Measurements from ENCODE around the gene TLCD1. TPM values are rescaled to one million over a fixed set of nuclear protein-coding genes. Genes with fewer than 3 reads are reported as not detected.
A peak's percentile ranks its signal among the peaks of the same experiment; 100 is the strongest.
"Not testable (repeated sequence)": the region's sequence is repeated elsewhere in the genome, so short reads cannot be mapped to it uniquely, and the experiment has no call there.

Gene TLCD1
- total RNA-seq, 1 donor: 8.2 TPM

DNA sequence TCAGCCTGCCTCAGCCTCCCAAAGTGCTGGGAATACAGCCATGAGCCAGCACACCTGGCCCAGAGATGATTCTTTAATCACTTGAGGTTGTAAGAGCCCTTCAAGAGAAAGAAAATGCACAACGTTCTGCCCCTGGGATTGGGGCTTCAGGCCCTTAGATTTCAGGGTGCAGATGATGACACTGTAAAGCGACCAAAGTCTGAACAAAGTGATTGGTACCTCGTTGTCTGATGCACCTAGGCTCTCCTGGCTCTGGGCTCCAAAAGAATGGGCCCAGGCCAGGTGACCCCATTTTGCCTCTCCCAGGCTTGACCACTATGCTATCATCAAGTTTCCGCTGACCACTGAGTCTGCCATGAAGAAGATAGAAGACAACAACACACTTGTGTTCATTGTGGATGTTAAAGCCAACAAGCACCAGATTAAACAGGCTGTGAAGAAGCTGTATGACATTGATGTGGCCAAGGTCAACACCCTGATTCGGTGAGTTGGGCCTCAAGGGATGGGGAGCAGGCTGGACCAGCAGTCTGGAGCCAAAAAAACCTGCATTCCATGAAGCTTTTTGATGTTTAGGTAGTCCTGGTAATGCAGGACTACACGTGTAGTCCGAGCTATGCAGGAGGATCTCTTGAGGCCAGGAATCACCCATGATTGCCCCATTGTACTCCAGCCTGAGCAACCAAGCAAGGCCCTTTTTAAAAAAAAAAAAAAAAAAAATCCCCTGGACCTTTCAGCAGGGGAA is 3.4 kb downstream of the TLCD1 start:
- H3K4me3 ChIP-seq (ENCODE audit: low read depth, low read length): no peak overlapping the region
- DNase-seq (ENCODE audit: low read depth): no peak
- TF ChIP-seq, protein P1, sequence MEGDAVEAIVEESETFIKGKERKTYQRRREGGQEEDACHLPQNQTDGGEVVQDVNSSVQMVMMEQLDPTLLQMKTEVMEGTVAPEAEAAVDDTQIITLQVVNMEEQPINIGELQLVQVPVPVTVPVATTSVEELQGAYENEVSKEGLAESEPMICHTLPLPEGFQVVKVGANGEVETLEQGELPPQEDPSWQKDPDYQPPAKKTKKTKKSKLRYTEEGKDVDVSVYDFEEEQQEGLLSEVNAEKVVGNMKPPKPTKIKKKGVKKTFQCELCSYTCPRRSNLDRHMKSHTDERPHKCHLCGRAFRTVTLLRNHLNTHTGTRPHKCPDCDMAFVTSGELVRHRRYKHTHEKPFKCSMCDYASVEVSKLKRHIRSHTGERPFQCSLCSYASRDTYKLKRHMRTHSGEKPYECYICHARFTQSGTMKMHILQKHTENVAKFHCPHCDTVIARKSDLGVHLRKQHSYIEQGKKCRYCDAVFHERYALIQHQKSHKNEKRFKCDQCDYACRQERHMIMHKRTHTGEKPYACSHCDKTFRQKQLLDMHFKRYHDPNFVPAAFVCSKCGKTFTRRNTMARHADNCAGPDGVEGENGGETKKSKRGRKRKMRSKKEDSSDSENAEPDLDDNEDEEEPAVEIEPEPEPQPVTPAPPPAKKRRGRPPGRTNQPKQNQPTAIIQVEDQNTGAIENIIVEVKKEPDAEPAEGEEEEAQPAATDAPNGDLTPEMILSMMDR (IDR thresholded peaks at IDR 0.05; ENCODE audit: insufficient read depth, low read depth, low read length): no peak

DNA sequence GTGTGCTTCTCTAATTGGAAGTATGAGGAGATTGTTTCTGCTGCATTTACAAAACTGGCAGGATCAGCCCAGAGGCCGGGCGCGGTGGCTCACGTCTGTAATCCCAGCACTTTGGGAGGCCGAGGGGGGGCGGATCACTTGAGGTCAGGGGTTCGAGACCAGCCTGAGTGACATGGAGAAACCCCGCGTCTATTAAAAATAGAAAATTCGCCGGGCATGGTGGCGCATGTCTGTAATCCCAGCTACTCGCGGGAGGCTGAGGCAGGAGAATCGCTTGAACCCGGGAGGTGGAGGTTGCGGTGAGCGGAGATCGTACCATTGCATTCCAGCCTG is 5.1 kb downstream of the TLCD1 start:
- peak overlapping the region; percentile 97 for H3K4me3 ChIP-seq (ENCODE audit: low read depth, low read length)
- not testable (repeated sequence) for DNase-seq (ENCODE audit: low read depth)

DNA sequence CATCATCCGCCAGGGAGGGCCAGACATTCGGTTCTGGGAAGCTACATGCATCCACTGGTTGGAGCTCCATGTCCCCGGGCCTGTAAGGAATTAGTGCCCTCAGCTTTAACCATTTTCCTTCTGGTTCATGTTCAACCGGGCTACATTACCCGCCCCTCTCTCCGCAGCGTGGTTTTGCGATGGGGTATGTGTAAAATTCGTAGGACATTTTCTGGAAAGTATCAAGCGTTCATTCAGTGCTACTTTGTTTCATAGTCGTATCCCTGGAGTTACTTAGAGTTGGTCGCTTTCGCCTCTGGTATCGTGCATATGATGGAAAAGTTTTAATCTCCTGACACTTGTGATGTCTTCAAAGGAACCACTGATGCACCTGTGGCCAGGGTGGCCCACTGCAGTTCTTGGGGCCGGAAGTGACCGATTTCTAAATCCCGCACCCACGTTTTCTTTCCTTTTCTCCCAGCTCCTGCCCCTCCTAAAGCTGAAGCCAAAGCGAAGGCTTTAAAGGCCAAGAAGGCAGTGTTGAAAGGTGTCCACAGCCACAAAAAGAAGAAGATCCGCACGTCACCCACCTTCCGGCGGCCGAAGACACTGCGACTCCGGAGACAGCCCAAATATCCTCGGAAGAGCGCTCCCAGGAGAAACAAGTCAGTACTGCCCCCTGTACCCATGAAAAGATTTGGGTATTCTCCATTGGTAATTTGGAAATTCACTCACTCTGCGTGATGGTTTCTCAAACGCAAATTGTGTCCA is 5.6 kb downstream of the TLCD1 start:
- TF ChIP-seq, protein P1 (IDR thresholded peaks at IDR 0.05; ENCODE audit: insufficient read depth, low read depth, low read length): peak; percentile 17
- H3K4me3 ChIP-seq (ENCODE audit: low read depth, low read length): peak overlapping the region; percentile 97
- DNase-seq (ENCODE audit: low read depth): no peak

DNA sequence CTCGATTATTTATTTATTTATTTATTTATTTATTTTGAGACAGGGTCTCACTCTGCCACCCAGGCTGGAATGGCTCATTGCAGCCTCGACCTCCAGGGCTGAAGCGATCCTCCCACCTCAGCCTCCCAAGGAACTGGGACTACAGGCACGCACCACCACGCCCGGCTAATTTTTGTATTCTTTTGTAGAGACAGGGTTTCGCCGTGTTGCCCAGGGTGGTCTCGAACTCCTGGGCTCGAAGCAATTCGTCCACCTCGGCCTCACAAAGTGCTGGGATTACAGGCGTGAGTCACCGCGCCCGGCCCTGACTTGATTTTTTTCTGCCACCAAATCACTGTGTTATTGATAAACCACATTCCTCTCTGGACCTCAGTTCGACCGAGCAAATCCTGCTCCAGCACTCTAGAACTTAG is 7.0 kb downstream of the TLCD1 start:
- no peak for DNase-seq (ENCODE audit: low read depth)
- peak overlapping the region; percentile 97 for H3K4me3 ChIP-seq (ENCODE audit: low read depth, low read length)
- TF ChIP-seq, protein P1 (IDR thresholded peaks at IDR 0.05; ENCODE audit: insufficient read depth, low read depth, low read length): no peak

DNA sequence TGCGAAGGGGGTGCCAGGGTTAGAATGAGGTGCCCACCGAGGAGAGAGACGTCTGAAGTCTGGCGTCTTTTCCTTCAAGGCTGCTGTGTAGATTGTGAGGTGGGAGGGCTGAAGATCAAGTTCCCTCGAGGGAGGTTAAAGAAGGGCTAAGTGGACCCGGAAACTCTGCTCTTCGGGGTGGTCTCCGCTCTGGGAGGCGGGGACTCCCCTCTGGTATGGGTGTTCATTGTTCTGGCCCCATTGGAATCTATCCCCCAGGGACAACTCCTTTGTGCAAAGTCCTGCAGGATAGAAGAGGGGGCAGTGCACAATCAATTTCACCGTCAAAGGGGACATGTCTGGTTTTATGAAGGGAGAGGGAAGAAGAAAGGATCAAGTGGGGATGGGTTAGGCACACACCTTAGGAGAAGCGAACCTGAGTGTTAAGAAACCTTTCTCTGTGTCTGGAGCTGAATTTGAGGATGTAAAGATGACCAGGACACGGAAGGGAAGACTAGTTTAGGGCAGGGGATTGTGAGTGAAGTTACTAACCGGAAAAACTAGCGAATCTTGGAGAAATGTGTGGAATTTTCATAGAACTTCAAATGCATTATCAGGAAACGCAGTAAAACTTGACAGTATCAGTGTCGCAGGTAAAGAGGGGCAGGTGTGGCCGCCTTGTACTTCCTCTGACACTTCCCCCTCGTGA is 7.6 kb downstream of the TLCD1 start:
- DNase-seq (ENCODE audit: low read depth): no peak
- peak overlapping the region; percentile 97 for H3K4me3 ChIP-seq (ENCODE audit: low read depth, low read length)
- TF ChIP-seq, protein P1 (IDR thresholded peaks at IDR 0.05; ENCODE audit: insufficient read depth, low read depth, low read length): no peak

DNA sequence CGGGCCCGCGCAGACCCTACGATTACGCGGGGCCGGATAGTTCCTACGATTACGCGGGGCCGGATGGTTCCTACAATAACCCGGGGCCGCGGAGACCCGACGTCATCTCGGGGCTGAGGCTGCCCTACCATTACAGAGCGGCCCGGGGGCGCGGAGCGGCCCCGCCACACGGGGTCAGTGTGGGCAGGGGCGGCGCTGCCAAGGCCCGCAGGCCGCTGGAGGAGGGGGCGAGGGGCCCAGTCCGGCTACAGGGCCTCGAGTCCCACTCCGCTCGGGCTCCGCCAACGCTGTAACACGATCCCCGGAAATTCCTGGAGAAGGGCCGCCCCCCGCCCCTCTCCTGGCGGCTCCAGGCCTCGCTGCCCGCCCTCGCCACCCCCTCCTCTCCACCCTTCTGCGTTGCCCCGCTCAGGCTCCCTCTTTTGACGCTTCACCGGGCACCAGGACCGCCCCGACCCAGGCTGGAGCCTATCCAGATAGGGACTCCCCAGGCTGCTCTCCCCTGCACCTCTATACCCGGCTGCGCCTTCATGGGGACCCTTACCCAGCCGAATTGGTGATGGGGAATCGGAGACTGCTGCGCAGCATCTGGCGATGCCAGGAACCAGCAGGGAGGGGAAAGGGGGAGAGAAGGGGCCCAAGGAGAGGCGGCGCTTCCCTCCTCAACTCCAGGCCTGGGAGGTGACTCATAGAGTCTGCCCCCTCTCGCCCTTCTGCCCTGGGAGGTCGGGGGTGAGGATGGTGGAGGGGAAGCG is 8.3 kb downstream of the TLCD1 start, which contains the start of gene RAB34:
RAB34 (minus strand) TSS at position 291 of the 755 bp plus-strand sequence. CDS start 602 bp downstream, outside the sequence.
- peak within 1 kb of the TSS; percentile 97 for H3K4me3 ChIP-seq (ENCODE audit: low read depth, low read length)
- TF ChIP-seq, protein P1 (IDR thresholded peaks at IDR 0.05; ENCODE audit: insufficient read depth, low read depth, low read length): peak; percentile 33
- DNase-seq (ENCODE audit: low read depth): peak; percentile 94

Measured in fibroblast of villous mesenchyme (primary cell).